ENCODE data around the gene C1orf210. TPM values are rescaled to one million over a fixed set of nuclear protein-coding genes. Genes with fewer than 3 reads are reported as not detected.

The C1orf210 gene
- total and polyA plus RNA-seq, 2 experiments from 2014 or later, result not detected

DNA sequence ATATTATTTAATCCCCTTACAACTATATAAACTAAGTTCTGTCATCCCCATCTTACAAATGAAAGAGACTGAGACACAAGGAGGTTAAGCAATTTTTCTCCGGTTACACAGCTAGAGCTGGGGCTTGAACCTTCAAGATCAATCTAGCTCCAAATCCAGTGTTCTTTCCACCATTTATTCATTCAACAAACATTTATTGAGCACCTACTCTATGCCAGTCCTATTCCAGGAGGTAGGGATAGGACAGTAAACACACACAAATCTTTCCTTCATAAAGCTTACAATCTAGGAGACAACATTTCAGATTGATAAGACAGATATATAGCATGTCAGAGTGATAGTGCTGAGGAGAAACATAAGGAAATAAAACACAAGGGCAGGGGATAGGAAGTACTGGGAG lies 18.5 kb downstream of the C1orf210 start:
- Histone ChIP-seq H3K9me2 (ENCODE audit: insufficient read depth) (no peaks in the 10 kb centered on the region), H3K4me1 (ENCODE audit: insufficient read depth) (no peaks in the 10 kb centered on the region), H3K27me3 (replicated peaks; ENCODE audit: insufficient read depth) (no peaks in the 10 kb centered on the region; the same call in 1 of the 2 replicates), H3K27ac (no peak overlapping the region), H2AFZ (no peak overlapping the region), H3K9me3 (ENCODE audit: low read depth) (no peaks in the 10 kb centered on the region), H3K4me2 (ENCODE audit: unreplicated experiment) (no peak overlapping the region), H3K9ac (no peak overlapping the region), H3K4me3 (no peak overlapping the region), H4K20me1 (ENCODE audit: insufficient read depth) (no peaks in the 10 kb centered on the region), H3K79me2 (ENCODE audit: insufficient read depth) (no peaks in the 10 kb centered on the region), H3F3A (ENCODE audit: insufficient read depth) (no peaks in the 10 kb centered on the region), H3K36me3 (ENCODE audit: low read depth) (no peaks in the 10 kb centered on the region)
- WGBS, 2 experiments (ENCODE audit: low coverage in 1 of 2, low lambda C conversion rate in 2 of 2, missing lambda C conversion rate in 2 of 2), result 81 to 100% methylated on average over 1 of the region's 1 CpG
- in situ Hi-C loops (cut with MboI), result no loop called here
- TF ChIP-seq EZH2 (IDR thresholded peaks at IDR 0.05; ENCODE audit: insufficient read depth, poor library complexity, severe bottlenecking) (no peak), EZH2phosphoT487 (IDR thresholded peaks at IDR 0.05; ENCODE audit: insufficient read depth, low read depth) (no peak)
- no peak for DNase-seq

DNA sequence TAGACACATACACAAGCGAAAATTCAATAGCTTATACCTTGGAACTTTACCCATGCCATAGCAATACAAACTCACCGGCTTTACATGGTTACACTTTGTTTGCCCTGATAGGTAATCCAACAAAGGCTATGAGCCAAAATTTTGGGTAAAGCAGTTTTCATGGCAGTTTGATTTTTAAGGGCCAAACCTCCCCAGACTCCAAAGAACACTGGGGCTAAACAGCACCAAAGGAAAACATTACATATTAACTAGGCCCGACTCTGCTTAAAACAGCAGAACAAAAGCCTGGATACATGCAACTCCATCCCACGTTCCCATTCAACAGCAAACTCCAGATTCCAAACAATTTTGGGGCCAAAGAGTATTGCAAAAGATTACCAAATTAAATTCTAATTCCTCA lies 19.9 kb downstream of the C1orf210 start:
- H3K9me3 ChIP-seq (ENCODE audit: low read depth), result no peaks in the 10 kb centered on the region
- no peaks in the 10 kb centered on the region for H3F3A ChIP-seq (ENCODE audit: insufficient read depth)
- H3K4me2 ChIP-seq (ENCODE audit: unreplicated experiment), result no peak overlapping the region
- H3K79me2 ChIP-seq (ENCODE audit: insufficient read depth), result no peaks in the 10 kb centered on the region
- no peaks in the 10 kb centered on the region for H3K9me2 ChIP-seq (ENCODE audit: insufficient read depth)
- H4K20me1 ChIP-seq (ENCODE audit: insufficient read depth), result no peaks in the 10 kb centered on the region
- no peak overlapping the region for H2AFZ ChIP-seq
- TF ChIP-seq EZH2 (IDR thresholded peaks at IDR 0.05; ENCODE audit: insufficient read depth, poor library complexity, severe bottlenecking) (no peak), EZH2phosphoT487 (IDR thresholded peaks at IDR 0.05; ENCODE audit: insufficient read depth, low read depth) (no peak)
- in situ Hi-C loops (cut with MboI), result no loop called here
- no peaks in the 10 kb centered on the region for H3K4me1 ChIP-seq (ENCODE audit: insufficient read depth)
- H3K36me3 ChIP-seq (ENCODE audit: low read depth), result no peaks in the 10 kb centered on the region
- H3K27me3 ChIP-seq (replicated peaks; ENCODE audit: insufficient read depth), result no peaks in the 10 kb centered on the region; the same call in 1 of the 2 replicates
- DNase-seq, result no peak
- H3K9ac ChIP-seq, result no peak overlapping the region
- 45 to 58% methylated on average over 4 of the region's 4 CpGs for WGBS, 2 experiments (ENCODE audit: low coverage in 1 of 2, low lambda C conversion rate in 2 of 2, missing lambda C conversion rate in 2 of 2)
- H3K4me3 ChIP-seq, result no peak overlapping the region
- no peak overlapping the region for H3K27ac ChIP-seq

DNA sequence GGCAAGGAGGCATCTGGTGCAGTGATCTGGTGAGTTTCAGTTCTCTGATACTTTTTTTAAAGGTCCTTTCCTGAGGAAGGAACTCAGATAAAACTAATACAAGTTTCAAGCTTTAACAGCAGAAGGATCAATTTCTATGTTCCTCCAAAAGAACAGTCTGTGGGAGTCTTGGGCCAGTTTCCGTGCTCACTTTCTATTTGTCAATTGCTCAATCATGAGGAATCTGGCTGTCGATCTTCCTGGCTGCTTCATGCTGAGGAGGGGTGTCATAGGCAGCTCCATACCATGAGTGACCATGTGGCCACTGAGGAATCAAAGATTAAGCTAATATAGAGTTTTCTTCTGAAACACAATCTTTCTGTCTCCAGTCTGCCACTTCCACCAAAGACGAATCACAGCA lies 27.0 kb downstream of the C1orf210 start:
- Histone ChIP-seq H3K36me3 (ENCODE audit: low read depth) (no peaks in the 10 kb centered on the region), H2AFZ (no peak overlapping the region), H4K20me1 (ENCODE audit: insufficient read depth) (no peaks in the 10 kb centered on the region), H3K4me2 (ENCODE audit: unreplicated experiment) (no peak overlapping the region), H3K79me2 (ENCODE audit: insufficient read depth) (no peaks in the 10 kb centered on the region), H3F3A (ENCODE audit: insufficient read depth) (no peaks in the 10 kb centered on the region), H3K9me3 (ENCODE audit: low read depth) (no peaks in the 10 kb centered on the region), H3K9ac (no peak overlapping the region), H3K4me1 (ENCODE audit: insufficient read depth) (no peaks in the 10 kb centered on the region), H3K9me2 (ENCODE audit: insufficient read depth) (no peaks in the 10 kb centered on the region), H3K27me3 (replicated peaks; ENCODE audit: insufficient read depth) (peaks cover 4% of the 10 kb centered on the region), H3K4me3 (no peak overlapping the region), H3K27ac (no peak overlapping the region)
- 44 to 48% methylated on average over 3 of the region's 3 CpGs for WGBS, 2 experiments (ENCODE audit: low coverage in 1 of 2, low lambda C conversion rate in 2 of 2, missing lambda C conversion rate in 2 of 2)
- in situ Hi-C loops (cut with MboI), result no loop called here
- no peak for TF ChIP-seq EZH2 (IDR thresholded peaks at IDR 0.05; ENCODE audit: insufficient read depth, poor library complexity, severe bottlenecking)
- TF ChIP-seq EZH2phosphoT487 (IDR thresholded peaks at IDR 0.05; ENCODE audit: insufficient read depth, low read depth), result no peak
- DNase-seq, result no peak

DNA sequence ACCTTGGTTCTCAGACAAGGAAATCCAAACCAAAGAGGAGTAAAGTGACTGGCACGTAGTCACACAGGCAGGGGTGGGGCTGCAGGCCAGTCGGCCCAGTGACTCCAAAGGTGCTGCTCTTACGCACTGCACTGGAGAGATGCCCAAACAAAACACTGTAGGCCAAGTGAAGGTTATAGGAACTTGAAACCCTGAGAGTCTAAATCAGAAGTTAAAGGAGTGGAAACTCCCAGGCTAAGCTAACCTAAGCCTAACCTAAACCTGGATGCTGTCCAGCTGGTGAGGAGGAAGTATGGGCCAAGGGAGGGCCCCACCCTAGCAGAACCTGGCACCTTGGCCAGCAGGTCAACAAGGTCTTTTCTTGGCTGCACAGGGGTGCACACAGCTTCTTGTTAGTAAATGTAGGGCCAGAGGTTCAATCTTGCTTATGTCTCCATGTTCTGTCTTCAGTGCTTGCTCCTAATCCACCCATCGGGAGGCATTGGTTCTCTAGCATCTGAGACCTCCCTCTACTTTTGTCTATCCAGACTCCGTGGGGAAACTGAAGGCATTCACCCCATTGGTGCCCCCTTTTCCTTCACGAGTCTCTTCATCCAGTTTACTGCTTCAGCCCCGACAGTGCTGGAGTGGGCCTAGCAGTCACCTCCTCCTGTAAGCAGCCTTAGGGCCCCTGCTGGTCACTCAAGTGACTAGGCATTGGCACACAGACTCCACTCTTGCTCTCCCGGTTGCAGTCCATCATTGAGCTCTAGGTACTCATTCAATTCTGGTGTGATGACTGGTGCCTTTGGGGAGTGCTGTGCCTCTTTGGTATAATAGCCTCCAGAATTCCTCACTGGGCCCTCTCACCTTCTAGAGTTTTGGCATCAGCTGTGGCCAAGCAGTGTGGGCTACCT lies 28.5 kb downstream of the C1orf210 start:
- Histone ChIP-seq H3K4me3 (no peak overlapping the region), H2AFZ (no peak overlapping the region), H3K9me3 (ENCODE audit: low read depth) (no peaks in the 10 kb centered on the region), H3K36me3 (ENCODE audit: low read depth) (no peaks in the 10 kb centered on the region), H3K27ac (no peak overlapping the region), H3K9ac (no peak overlapping the region), H3K27me3 (replicated peaks; ENCODE audit: insufficient read depth) (peaks cover 4% of the 10 kb centered on the region), H3K9me2 (ENCODE audit: insufficient read depth) (no peaks in the 10 kb centered on the region), H3F3A (ENCODE audit: insufficient read depth) (no peaks in the 10 kb centered on the region), H3K4me1 (ENCODE audit: insufficient read depth) (no peaks in the 10 kb centered on the region), H3K79me2 (ENCODE audit: insufficient read depth) (no peaks in the 10 kb centered on the region), H3K4me2 (ENCODE audit: unreplicated experiment) (no peak overlapping the region), H4K20me1 (ENCODE audit: insufficient read depth) (no peaks in the 10 kb centered on the region)
- TF ChIP-seq EZH2 (IDR thresholded peaks at IDR 0.05; ENCODE audit: insufficient read depth, poor library complexity, severe bottlenecking) (no peak), EZH2phosphoT487 (IDR thresholded peaks at IDR 0.05; ENCODE audit: insufficient read depth, low read depth) (no peak)
- in situ Hi-C loops (cut with MboI), result no loop called here
- no peak for DNase-seq
- 57 to 58% methylated on average over 8 of the region's 8 CpGs for WGBS, 2 experiments (ENCODE audit: low coverage in 1 of 2, low lambda C conversion rate in 2 of 2, missing lambda C conversion rate in 2 of 2)
